SK-N-SH (cell line): ENCODE data around the gene CLN6. TPM values are rescaled to one million over a fixed set of nuclear protein-coding genes. Genes with fewer than 3 reads are reported as not detected.
"Not testable (repeated sequence)": the region's sequence is repeated elsewhere in the genome, so short reads cannot be mapped to it uniquely, and the experiment has no call there.

ENCODE experiments used
- CTCF ChIA-PET: fragments of 300-600, 350-600 bp; formaldehyde crosslinking; extraction: SDS; loops from one replicate; lab custom pipeline; 2021; lab: Yijun Ruan, JAX
- POLR2A ChIA-PET: fragments of 350-600 bp; sonication (Branson Sonifier 250); formaldehyde crosslinking; extraction: SDS; loops from one replicate; lab custom pipeline; 2020; ENCODE audit warnings: antibody characterized with exemption, inconsistent platforms; lab: Yijun Ruan, JAX
- DNase-seq: peaks from one replicate; pipeline ENCODE4 v3.0.0; 2012
- H2AFZ ChIP-seq: fragments of 200-600 bp; sonication (generic); 2 replicates; pipeline ENCODE4 v1.8.1; 2016; ENCODE audit warnings: antibody characterized with exemption, mild to moderate bottlenecking, low read depth
- H3F3A ChIP-seq: fragments of 200-600 bp; sonication (generic); replicated peaks from 2 replicates; pipeline ENCODE3; 2016; ENCODE audit warnings: antibody characterized with exemption, mild to moderate bottlenecking; ENCODE audit not compliant: insufficient read depth
- H3K27ac ChIP-seq, 2 experiments: fragments of 200-500 bp in 1 of 2; fragments of 200-600 bp in 1 of 2; sonication (Bioruptor generic) in 1 of 2; sonication (generic), shearing (Covaris generic) in 1 of 2; 2 replicates each; pipeline versions ENCODE4 v1.5.1 to v1.6.1; 2014 to 2016; ENCODE audit warnings: low read depth in 2 of 2, inconsistent platforms in 1 of 2, low read length in 1 of 2, mild to moderate bottlenecking in 1 of 2, mixed read lengths in 1 of 2
- H3K27me3 ChIP-seq: fragments of 200-600 bp; sonication (generic), shearing (Covaris generic); 2 replicates; pipeline ENCODE4 v1.6.1; 2016; ENCODE audit warnings: mixed run types; ENCODE audit not compliant: insufficient read depth
- H3K36me3 ChIP-seq, 2 experiments: fragments of 200-500 bp in 1 of 2; fragments of 200-600 bp in 1 of 2; sonication (Bioruptor generic) in 1 of 2; sonication (generic) in 1 of 2; replicated peaks in 1 of 2; 2 replicates each; pipeline versions ENCODE3 to v1.5.1; 2014 to 2016; ENCODE audit warnings: low read length in 1 of 2, mild to moderate bottlenecking in 1 of 2; ENCODE audit not compliant: insufficient read depth in 2 of 2, control insufficient read depth in 1 of 2
- H3K4me1 ChIP-seq, 2 experiments: fragments of 200-500 bp in 1 of 2; fragments of 200-600 bp in 1 of 2; sonication (Bioruptor generic) in 1 of 2; sonication (generic), shearing (Covaris generic) in 1 of 2; 2 replicates each; pipeline versions ENCODE4 v1.5.1 to v1.6.1; 2014 to 2016; ENCODE audit warnings: low read depth in 1 of 2, low read length in 1 of 2, mixed run types in 1 of 2; ENCODE audit not compliant: insufficient read depth in 2 of 2, control insufficient read depth in 1 of 2
- H3K4me2 ChIP-seq: fragments of 200-600 bp; sonication (generic), shearing (Covaris generic); 2 replicates; pipeline ENCODE4 v1.6.1; 2017; ENCODE audit warnings: mixed run types
- H3K4me3 ChIP-seq, 2 experiments: fragments of 200-500 bp in 1 of 2; fragments of 200-600 bp in 1 of 2; sonication (Bioruptor generic) in 1 of 2; sonication (generic), shearing (Covaris generic) in 1 of 2; 2 replicates each; pipeline versions ENCODE4 v1.5.1 to v1.8.1; 2014 to 2016; ENCODE audit warnings: low read depth in 2 of 2, inconsistent platforms in 1 of 2, low read length in 1 of 2, mild to moderate bottlenecking in 1 of 2, mixed read lengths in 1 of 2, moderate library complexity in 1 of 2
- H3K79me2 ChIP-seq: fragments of 200-600 bp; sonication (generic); 2 replicates; pipeline ENCODE4 v1.8.1; 2017; ENCODE audit warnings: mild to moderate bottlenecking; ENCODE audit not compliant: insufficient read depth
- H3K9ac ChIP-seq: fragments of 200-600 bp; sonication (generic); 2 replicates; pipeline ENCODE4 v1.6.1; 2017; ENCODE audit warnings: mixed run types
- H3K9me2 ChIP-seq: fragments of 200-600 bp; sonication (generic); 2 replicates; pipeline ENCODE4 v1.6.1; 2017; ENCODE audit warnings: mixed run types
- H3K9me3 ChIP-seq: fragments of 200-600 bp; sonication (generic); 2 replicates; pipeline ENCODE4 v1.6.1; 2017; ENCODE audit warnings: mixed run types, mild to moderate bottlenecking, moderate library complexity
- H4K20me1 ChIP-seq: fragments of 200-600 bp; sonication (generic); 2 replicates; pipeline ENCODE4 v1.6.1; 2017; ENCODE audit warnings: mild to moderate bottlenecking, mixed run types; ENCODE audit not compliant: insufficient read depth
- CHD2 ChIP-seq: fragments of 150-350 bp; IDR thresholded peaks from 2 replicates; pipeline ENCODE4 v1.6.1; 2018; ENCODE audit warnings: low read length; ENCODE audit not compliant: partially characterized antibody
- EP300 ChIP-seq, 2 experiments: IDR thresholded peaks; 2 replicates each; pipeline versions ENCODE4 v1.4.0 to v1.6.1; 2012; ENCODE audit warnings: borderline replicate concordance in 1 of 2, low read depth in 1 of 2, low read length in 1 of 2
- FOSL2 ChIP-seq: IDR thresholded peaks from 2 replicates; pipeline ENCODE4 v1.4.0; 2012; ENCODE audit warnings: low read depth, mild to moderate bottlenecking, moderate library complexity, borderline replicate concordance
- FOXM1 ChIP-seq: IDR thresholded peaks from 2 replicates; pipeline ENCODE4 v1.4.0; 2012; ENCODE audit warnings: low read depth, mild to moderate bottlenecking
- GABPA ChIP-seq: IDR thresholded peaks from 2 replicates; pipeline ENCODE4 v1.4.0; 2012; ENCODE audit warnings: low read depth, mild to moderate bottlenecking
- GATA2 ChIP-seq: sonication (generic); formaldehyde crosslinking; IDR thresholded peaks from 2 replicates; pipeline ENCODE4 v1.5.0; 2020; ENCODE audit warnings: mild to moderate bottlenecking, missing genetic modification reagents
- RXRA ChIP-seq: IDR thresholded peaks from 2 replicates; pipeline ENCODE4 v1.4.0; 2012; ENCODE audit warnings: low read depth, mild to moderate bottlenecking, borderline replicate concordance
- TCF12 ChIP-seq: IDR thresholded peaks from 2 replicates; pipeline ENCODE4 v1.4.0; 2012
- TEAD4 ChIP-seq: IDR thresholded peaks from 2 replicates; pipeline ENCODE4 v1.4.0; 2012; ENCODE audit warnings: mild to moderate bottlenecking, borderline replicate concordance; ENCODE audit not compliant: insufficient read depth
- USF2 ChIP-seq: fragments of 150-350 bp; IDR thresholded peaks from 2 replicates; pipeline ENCODE4 v1.6.1; 2017; ENCODE audit warnings: antibody characterized with exemption, low read length, low read depth, borderline replicate concordance
- WGBS: methylation state at CpG from one replicate; pipeline ENCODE4 v1.1.6; 2017; ENCODE audit warnings: low lambda C conversion rate; 5-methylcytosine and 5-hydroxymethylcytosine counted together
- polyA plus RNA-seq, 3 experiments: library from polyadenylated mRNA; depleted of rRNA; stranded (reverse); fragments of >200 nt; gene quantifications; 2 replicates each; pipeline ENCODE4 v1.2.3, GENCODE V29; 2012
- TF ChIP-seq, protein P1 (sequence below): fragments of 150-350 bp; IDR thresholded peaks from 2 replicates; pipeline ENCODE4 v1.6.1; 2016; ENCODE audit warnings: mild to moderate bottlenecking, low read depth, low read length
- TF ChIP-seq, protein P2 (sequence below): IDR thresholded peaks from 2 replicates; pipeline ENCODE4 v1.4.0; 2012; ENCODE audit warnings: low read depth, borderline replicate concordance
- TF ChIP-seq, protein P3 (sequence below): IDR thresholded peaks from 2 replicates; pipeline ENCODE4 v1.4.0; 2012; ENCODE audit warnings: low read depth

Gene CLN6
- polyA plus RNA-seq, 1 of the 3 experiments (the other 2 are of a cell fraction) = 27.5 TPM

DNA sequence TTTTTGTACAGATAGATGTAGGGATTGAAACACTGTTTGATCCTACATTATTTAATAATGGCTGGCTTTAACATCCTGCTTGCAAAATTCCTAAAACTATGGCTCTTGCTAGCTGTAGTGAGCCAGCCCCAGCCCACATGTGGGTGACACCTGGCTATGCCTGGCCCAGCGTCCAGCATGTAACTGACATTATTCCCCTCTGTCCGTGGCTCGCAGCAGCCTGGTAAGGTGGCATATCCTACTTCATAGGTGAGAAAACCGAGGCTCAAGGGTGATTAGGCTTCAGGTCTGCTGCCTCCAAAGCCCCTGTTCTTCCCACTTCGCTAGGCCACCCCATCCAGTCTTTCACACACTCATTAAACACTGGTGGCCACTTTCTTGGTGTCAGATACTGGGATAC, 26.0 kb downstream of the CLN6 start:
- Histone ChIP-seq H3K27ac (no peak overlapping the region), H4K20me1 (no peaks in the 10 kb centered on the region), H3K4me3 (no peak overlapping the region), H3F3A (no peaks in the 10 kb centered on the region), H3K79me2 (peaks cover 4% of the 10 kb centered on the region; the same call in 1 of the 2 replicates), H3K9me3 (no peaks in the 10 kb centered on the region), H3K4me1 (peaks cover 0 to 24% of the 10 kb centered on the region in 2 experiments; a peak in 1 of 4 replicates), H3K36me3 (peaks cover 2% of the 10 kb centered on the region in 2 experiments), H2AFZ (no peak overlapping the region), H3K9me2 (no peaks in the 10 kb centered on the region), H3K9ac (no peak overlapping the region), H3K27me3 (no peaks in the 10 kb centered on the region), H3K4me2 (no peak overlapping the region)
- WGBS = 98% methylated on average over 4 of the region's 5 CpGs
- ChIA-PET POLR2A (no interaction called here), CTCF (interaction anchor here (0.6 to 1.7 kb wide), 3 partner anchors 9 to 340 kb away, joined by 3 read pairs; no protein-coding TSS in a partner anchor)
- TF ChIP-seq FOXM1 (no peak), TCF12 (no peak), FOSL2 (no peak), USF2 (no peak), GABPA (no peak)
- DNase-seq = no peak

DNA sequence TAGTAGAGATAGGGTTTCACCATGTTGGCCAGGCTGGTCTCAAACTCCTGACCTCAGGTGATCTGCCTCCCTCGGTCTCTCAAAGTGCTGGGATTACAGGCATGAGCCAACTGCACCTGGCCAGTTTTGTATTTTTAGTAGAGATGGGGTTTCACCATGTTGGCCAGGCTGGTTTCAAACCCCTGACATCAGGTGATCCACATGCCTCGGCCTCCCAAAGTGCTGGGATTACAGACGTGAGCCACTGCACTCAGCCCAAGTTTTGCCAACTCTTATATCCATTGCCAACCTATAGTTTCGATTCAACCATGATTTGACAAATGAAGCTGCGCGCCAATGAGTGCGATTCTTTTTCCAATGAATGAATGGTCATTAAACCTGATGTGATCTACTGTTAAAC, 26.5 kb downstream of the CLN6 start:
- H3K27ac ChIP-seq, H3K9me3 ChIP-seq, H4K20me1 ChIP-seq, H3K79me2 ChIP-seq, H3K36me3 ChIP-seq, H3K9ac ChIP-seq, H3K9me2 ChIP-seq, POLR2A ChIA-PET, DNase-seq, H3K4me2 ChIP-seq, H2AFZ ChIP-seq, H3K27me3 ChIP-seq, H3K4me3 ChIP-seq, H3F3A ChIP-seq: not testable (repeated sequence)
- WGBS = 98% methylated on average over 7 of the region's 7 CpGs
- peaks cover 0 to 20% of the 10 kb centered on the region in 2 experiments; a peak in 1 of 4 replicates for H3K4me1 ChIP-seq
- CTCF ChIA-PET = interaction anchor here (0.6 to 2.7 kb wide), 4 partner anchors 8 to 347 kb away, joined by 3 to 14 read pairs (median 3); no protein-coding TSS in a partner anchor

- ChIA-PET CTCF (interaction anchor here (0.9 to 2.7 kb wide), 5 partner anchors 9 to 338 kb away, joined by 3 to 14 read pairs (median 3); partner anchors contain the start of gene CLN6), POLR2A (no interaction called here)
- peak; percentile 23 for DNase-seq
These were observed 27.7 kb downstream of the CLN6 start for GRCh38 chr15:68201879-68202261.

More at GRCh38 chr15:68201879-68202261, 27.7 kb downstream of the CLN6 start:
- H3F3A ChIP-seq = no peaks in the 10 kb centered on the region
- WGBS = 82% methylated on average over 3 of the region's 3 CpGs
- no peaks in the 10 kb centered on the region for H4K20me1 ChIP-seq
- TF ChIP-seq, protein P1, sequence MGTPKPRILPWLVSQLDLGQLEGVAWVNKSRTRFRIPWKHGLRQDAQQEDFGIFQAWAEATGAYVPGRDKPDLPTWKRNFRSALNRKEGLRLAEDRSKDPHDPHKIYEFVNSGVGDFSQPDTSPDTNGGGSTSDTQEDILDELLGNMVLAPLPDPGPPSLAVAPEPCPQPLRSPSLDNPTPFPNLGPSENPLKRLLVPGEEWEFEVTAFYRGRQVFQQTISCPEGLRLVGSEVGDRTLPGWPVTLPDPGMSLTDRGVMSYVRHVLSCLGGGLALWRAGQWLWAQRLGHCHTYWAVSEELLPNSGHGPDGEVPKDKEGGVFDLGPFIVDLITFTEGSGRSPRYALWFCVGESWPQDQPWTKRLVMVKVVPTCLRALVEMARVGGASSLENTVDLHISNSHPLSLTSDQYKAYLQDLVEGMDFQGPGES = no peak
- no peak for TF ChIP-seq TEAD4
- no peak for TF ChIP-seq EP300 (IDR thresholded peaks at IDR 0.05; ENCODE audit: borderline replicate concordance in 1 of 2, low read depth in 1 of 2, low read length in 1 of 2)
- no peak for TF ChIP-seq GATA2 (CRISPR knock-in tag)
- no peak for TF ChIP-seq CHD2
- TF ChIP-seq, protein P2, sequence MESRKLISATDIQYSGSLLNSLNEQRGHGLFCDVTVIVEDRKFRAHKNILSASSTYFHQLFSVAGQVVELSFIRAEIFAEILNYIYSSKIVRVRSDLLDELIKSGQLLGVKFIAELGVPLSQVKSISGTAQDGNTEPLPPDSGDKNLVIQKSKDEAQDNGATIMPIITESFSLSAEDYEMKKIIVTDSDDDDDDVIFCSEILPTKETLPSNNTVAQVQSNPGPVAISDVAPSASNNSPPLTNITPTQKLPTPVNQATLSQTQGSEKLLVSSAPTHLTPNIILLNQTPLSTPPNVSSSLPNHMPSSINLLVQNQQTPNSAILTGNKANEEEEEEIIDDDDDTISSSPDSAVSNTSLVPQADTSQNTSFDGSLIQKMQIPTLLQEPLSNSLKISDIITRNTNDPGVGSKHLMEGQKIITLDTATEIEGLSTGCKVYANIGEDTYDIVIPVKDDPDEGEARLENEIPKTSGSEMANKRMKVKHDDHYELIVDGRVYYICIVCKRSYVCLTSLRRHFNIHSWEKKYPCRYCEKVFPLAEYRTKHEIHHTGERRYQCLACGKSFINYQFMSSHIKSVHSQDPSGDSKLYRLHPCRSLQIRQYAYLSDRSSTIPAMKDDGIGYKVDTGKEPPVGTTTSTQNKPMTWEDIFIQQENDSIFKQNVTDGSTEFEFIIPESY = no peak
- TF ChIP-seq, protein P3, sequence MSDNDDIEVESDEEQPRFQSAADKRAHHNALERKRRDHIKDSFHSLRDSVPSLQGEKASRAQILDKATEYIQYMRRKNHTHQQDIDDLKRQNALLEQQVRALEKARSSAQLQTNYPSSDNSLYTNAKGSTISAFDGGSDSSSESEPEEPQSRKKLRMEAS = no peak
- TF ChIP-seq RXRA = no peak
- TF ChIP-seq, all 33 proteins: peak for 0
- Histone ChIP-seq H3K4me1 (peaks cover 0 to 20% of the 10 kb centered on the region in 2 experiments; a peak in 1 of 4 replicates), H3K9me2 (no peaks in the 10 kb centered on the region), H2AFZ (no peak overlapping the region), H3K4me2 (no peak overlapping the region), H3K79me2 (peaks cover 4% of the 10 kb centered on the region; the same call in 1 of the 2 replicates), H3K4me3 (no peak overlapping the region), H3K9ac (no peak overlapping the region), H3K27me3 (no peaks in the 10 kb centered on the region), H3K27ac (no peak overlapping the region), H3K36me3 (peaks cover 0 to 4% of the 10 kb centered on the region in 2 experiments), H3K9me3 (no peaks in the 10 kb centered on the region)
